Ovary (tissue), 9 donors: ENCODE results near the gene RABGAP1L. TPM values are rescaled to one million over a fixed set of nuclear protein-coding genes. Genes with fewer than 3 reads are reported as not detected.

Experiments
- DNase-seq, 5 donors: peaks; one replicate each; pipeline ENCODE4 v3.0.0-alpha.2; 2019 to 2020
- H3K27ac ChIP-seq, 2 donors: fragments of 200-600 bp; one replicate each; pipeline versions ENCODE4 v1.5.1 to v1.8.0; 2019 to 2022
- H3K27me3 ChIP-seq: fragments of 200-600 bp; one replicate; pipeline ENCODE4 v1.8.0; 2022
- H3K36me3 ChIP-seq: fragments of 200-600 bp; sonication (generic); one replicate; pipeline ENCODE4 v1.5.1; 2019
- H3K4me1 ChIP-seq: one replicate; pipeline ENCODE4 v1.8.1; 2013; ENCODE audit warnings: mild to moderate bottlenecking, moderate library complexity; ENCODE audit not compliant: insufficient read depth
- H3K4me3 ChIP-seq: fragments of 200-600 bp; sonication (generic); one replicate; pipeline ENCODE4 v1.5.1; 2017
- H3K9me3 ChIP-seq, 2 donors: fragments of 200-600 bp in 1 of 2; sonication (generic) in 1 of 2; one replicate each; pipeline versions ENCODE4 v1.5.1 to v1.8.1; 2013 to 2019; ENCODE audit warnings: mild to moderate bottlenecking in 1 of 2, moderate library complexity in 1 of 2
- EP300 ChIP-seq: sonication (generic); formaldehyde crosslinking; IDR thresholded peaks from one replicate; pipeline ENCODE4 v1.6.1; 2017; ENCODE audit warnings: antibody characterized with exemption
- POLR2A ChIP-seq: fragments of 450-650 bp; IDR thresholded peaks from one replicate; pipeline ENCODE4 v1.6.1; 2017; ENCODE audit warnings: antibody characterized with exemption, mild to moderate bottlenecking, moderate library complexity
- WGBS, 3 donors: extraction: QIAGEN DNeasy Blood & Tissue Kit in 1 of 3; methylation state at CpG; one replicate each; pipeline versions ENCODE4 v1.1.5 to v1.1.7; 2013 to 2017; 5-methylcytosine and 5-hydroxymethylcytosine counted together
- intact Hi-C, 4 donors: fragments of 100-400 bp; cut with DNase I; formaldehyde crosslinking; loops; one replicate each; pipeline versions ENCODE4 v1.11.0 to v1.15.1; 2022 to 2023
- polyA plus RNA-seq, 2 donors: library from polyadenylated mRNA; stranded (reverse); fragments of 200-250 nt in 1 of 2; fragments of 350-450 nt in 1 of 2; fragmentation: Illumina TruSeq in 1 of 2; extraction: RNeasy Lipid Tissue Mini Kit (QIAGEN cat#74804) in 1 of 2; gene quantifications; one replicate each; pipeline ENCODE4 v1.2.3, GENCODE V29; 2013 to 2014
- total RNA-seq, 7 donors: library from RNA; depleted of rRNA in 2 of 7; stranded (reverse); fragments of >200 nt in 2 of 7; fragmentation: NEBNext Ultra II Directional in 3 of 7; extraction: Animal tissue kit (Norgen Biotek cat#: 25700) in 3 of 7; gene quantifications; one replicate each; pipeline versions ENCODE4 v1.1.0 to v1.2.4, GENCODE V29; 2016 to 2023
- TF ChIP-seq, protein P1 (sequence below), 3 donors: fragments of 450-650 bp in 2 of 3; fragments of 200-600 bp in 1 of 3; IDR thresholded peaks; one replicate each; pipeline versions ENCODE4 v1.5.1 to v1.8.0; 2016 to 2022; ENCODE audit warnings: antibody characterized with exemption in 3 of 3, mild to moderate bottlenecking in 1 of 3
- donor health status: DM: no; HTN: no; CAD: no; lungs with moderate emphysema.
- donor health status: DM: no; HTN: no; CAD: no.
- donor health status: Bipolar disorder and iron deficiency.
- donor health status: DM: yes; HTN: yes; CAD: no.
- donor health status: DM: no; HTN: no; CAD: no.
- donor health status: DM: yes; HTN: yes; CAD: no.

Gene RABGAP1L
- total and polyA plus RNA-seq, 9 donors = 17.1 to 56.5 (median 43.6) TPM

- H3K36me3 ChIP-seq = no peaks in the 10 kb centered on the region
- no peak overlapping the region for H3K4me3 ChIP-seq
- no peak overlapping the region for H3K27ac ChIP-seq
- peaks cover 0 to 5% of the 10 kb centered on the region in 2 donors for H3K9me3 ChIP-seq
- no peaks in the 10 kb centered on the region for H3K27me3 ChIP-seq
- 88 to 98% (median 88%) methylated on average over 5 of the region's 5 CpGs for WGBS, 3 donors
- intact Hi-C loops = no loop called here
- TF ChIP-seq POLR2A (no peak), EP300 (no peak)
- TF ChIP-seq, protein P1, sequence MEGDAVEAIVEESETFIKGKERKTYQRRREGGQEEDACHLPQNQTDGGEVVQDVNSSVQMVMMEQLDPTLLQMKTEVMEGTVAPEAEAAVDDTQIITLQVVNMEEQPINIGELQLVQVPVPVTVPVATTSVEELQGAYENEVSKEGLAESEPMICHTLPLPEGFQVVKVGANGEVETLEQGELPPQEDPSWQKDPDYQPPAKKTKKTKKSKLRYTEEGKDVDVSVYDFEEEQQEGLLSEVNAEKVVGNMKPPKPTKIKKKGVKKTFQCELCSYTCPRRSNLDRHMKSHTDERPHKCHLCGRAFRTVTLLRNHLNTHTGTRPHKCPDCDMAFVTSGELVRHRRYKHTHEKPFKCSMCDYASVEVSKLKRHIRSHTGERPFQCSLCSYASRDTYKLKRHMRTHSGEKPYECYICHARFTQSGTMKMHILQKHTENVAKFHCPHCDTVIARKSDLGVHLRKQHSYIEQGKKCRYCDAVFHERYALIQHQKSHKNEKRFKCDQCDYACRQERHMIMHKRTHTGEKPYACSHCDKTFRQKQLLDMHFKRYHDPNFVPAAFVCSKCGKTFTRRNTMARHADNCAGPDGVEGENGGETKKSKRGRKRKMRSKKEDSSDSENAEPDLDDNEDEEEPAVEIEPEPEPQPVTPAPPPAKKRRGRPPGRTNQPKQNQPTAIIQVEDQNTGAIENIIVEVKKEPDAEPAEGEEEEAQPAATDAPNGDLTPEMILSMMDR (IDR thresholded peaks at IDR 0.05) = no peak
- no peak for DNase-seq
- H3K4me1 ChIP-seq = no peaks in the 10 kb centered on the region
Measured at GRCh38 chr1:174301295-174302077, 142.2 kb downstream of the RABGAP1L start.

DNA sequence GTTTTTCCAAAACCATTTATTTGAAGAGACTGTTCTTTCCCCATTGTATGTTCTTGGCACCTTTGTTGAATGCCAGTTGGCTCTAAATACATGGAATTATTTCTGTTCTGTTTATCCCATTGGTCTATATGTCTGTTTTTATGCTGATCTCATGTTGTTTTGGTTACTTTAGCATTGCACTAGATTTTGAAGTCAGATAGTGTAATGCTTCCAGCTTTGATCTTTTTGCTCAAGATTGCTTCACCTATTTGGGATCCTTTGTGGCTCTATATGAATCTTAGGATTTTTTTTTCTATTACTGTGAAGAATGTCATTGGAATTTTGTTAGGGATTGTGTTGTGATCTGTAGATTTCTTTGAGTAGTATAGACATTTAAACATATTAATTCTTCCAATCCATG, 149.3 kb downstream of the RABGAP1L start:
- no peaks in the 10 kb centered on the region for H3K4me1 ChIP-seq
- no peaks in the 10 kb centered on the region for H3K36me3 ChIP-seq
- H3K4me3 ChIP-seq = no peak overlapping the region
- TF ChIP-seq POLR2A (no peak), EP300 (no peak)
- TF ChIP-seq, protein P1 (IDR thresholded peaks at IDR 0.05) = no peak
- no peak overlapping the region for H3K27ac ChIP-seq
- intact Hi-C loops = no loop called here
- no peaks in the 10 kb centered on the region for H3K27me3 ChIP-seq
- H3K9me3 ChIP-seq = no peaks in the 10 kb centered on the region
- no peak for DNase-seq

- Histone ChIP-seq H3K4me3 (no peak overlapping the region), H3K4me1 (no peaks in the 10 kb centered on the region), H3K27ac (no peak overlapping the region), H3K9me3 (no peaks in the 10 kb centered on the region), H3K36me3 (no peaks in the 10 kb centered on the region), H3K27me3 (no peaks in the 10 kb centered on the region)
- intact Hi-C loops = no loop called here
- TF ChIP-seq POLR2A (no peak), EP300 (no peak)
- TF ChIP-seq, protein P1 (IDR thresholded peaks at IDR 0.05) = no peak
- no peak for DNase-seq
Measured at GRCh38 chr1:174309490-174309889, 150.2 kb downstream of the RABGAP1L start.

GRCh38 chr1:174314433-174314832, 155.1 kb downstream of the RABGAP1L start:
- DNase-seq = no peak
- no peak overlapping the region for H3K27ac ChIP-seq
- no peak overlapping the region for H3K4me3 ChIP-seq
- intact Hi-C loops = no loop called here
- H3K27me3 ChIP-seq = no peaks in the 10 kb centered on the region
- H3K9me3 ChIP-seq = no peaks in the 10 kb centered on the region
- no peaks in the 10 kb centered on the region for H3K4me1 ChIP-seq
- no peaks in the 10 kb centered on the region for H3K36me3 ChIP-seq
- TF ChIP-seq POLR2A = no peak
- no peak for TF ChIP-seq EP300
- TF ChIP-seq, protein P1 (IDR thresholded peaks at IDR 0.05) = no peak
- WGBS, 3 donors = 94 to 96% (median 94%) methylated on average over 4 of the region's 4 CpGs
